OCI-LY1 (cell line): ENCODE results near the gene ZNRF3.

Source experiments
- H2AFZ ChIP-seq: fragments of 200-600 bp; sonication (generic), shearing (Covaris generic); 2 replicates; pipeline ENCODE4 v1.6.0; 2014; ENCODE audit warnings: antibody characterized with exemption, mild to moderate bottlenecking, low read length
- H3F3A ChIP-seq: fragments of 200-600 bp; sonication (generic), shearing (Covaris generic); 2 replicates; pipeline ENCODE4 v1.6.0; 2014; ENCODE audit warnings: mild to moderate bottlenecking, antibody characterized with exemption, low read length, moderate library complexity; ENCODE audit not compliant: insufficient read depth
- H3K27ac ChIP-seq: fragments of 200-600 bp; sonication (generic); 2 replicates; pipeline ENCODE4 v1.5.1; 2014; ENCODE audit warnings: low read length, mixed run types, mild to moderate bottlenecking, low read depth; ENCODE audit not compliant: poor library complexity, severe bottlenecking
- H3K27me3 ChIP-seq: fragments of 200-600 bp; sonication (generic); 2 replicates; pipeline ENCODE4 v1.6.0; 2014; ENCODE audit warnings: antibody characterized with exemption, mild to moderate bottlenecking, low read length, moderate library complexity; ENCODE audit not compliant: insufficient read depth
- H3K36me3 ChIP-seq: fragments of 200-600 bp; sonication (generic); 2 replicates; pipeline ENCODE4 v1.6.1; 2014; ENCODE audit warnings: mild to moderate bottlenecking, antibody characterized with exemption, low read length, moderate library complexity, mixed read lengths; ENCODE audit not compliant: insufficient read depth
- H3K4me1 ChIP-seq: fragments of 200-600 bp; sonication (generic); 2 replicates; pipeline ENCODE4 v1.5.1; 2014; ENCODE audit warnings: mild to moderate bottlenecking, low read length, moderate library complexity; ENCODE audit not compliant: insufficient read depth, severe bottlenecking
- H3K4me2 ChIP-seq: fragments of 200-600 bp; sonication (generic), shearing (Covaris generic); 2 replicates; pipeline ENCODE4 v1.6.1; 2014; ENCODE audit warnings: low read length
- H3K4me3 ChIP-seq: fragments of 200-600 bp; sonication (generic); 2 replicates; pipeline ENCODE4 v1.5.1; 2014; ENCODE audit warnings: low read length, low read depth, mild to moderate bottlenecking, mixed read lengths; ENCODE audit not compliant: poor library complexity, severe bottlenecking
- H3K79me2 ChIP-seq: fragments of 200-600 bp; shearing (Covaris generic); 2 replicates; pipeline ENCODE4 v1.6.1; 2016; ENCODE audit warnings: mixed run types, low read length, mixed read lengths; ENCODE audit not compliant: insufficient read depth
- H3K9ac ChIP-seq: fragments of 200-600 bp; sonication (generic), shearing (Covaris generic); 2 replicates; pipeline ENCODE4 v1.6.1; 2014; ENCODE audit warnings: mild to moderate bottlenecking, low read length, mixed read lengths
- H3K9me2 ChIP-seq: fragments of 200-600 bp; sonication (generic), shearing (Covaris generic); 2 replicates; pipeline ENCODE4 v1.6.1; 2014; ENCODE audit warnings: low read depth, mild to moderate bottlenecking, low read length, mixed read lengths
- H3K9me3 ChIP-seq: fragments of 200-600 bp; shearing (Covaris generic); 2 replicates; pipeline ENCODE4 v1.6.1; 2014; ENCODE audit warnings: low read length, mixed read lengths
- H4K20me1 ChIP-seq: fragments of 200-600 bp; sonication (generic), shearing (Covaris generic); 2 replicates; pipeline ENCODE4 v1.6.0; 2016; ENCODE audit warnings: mild to moderate bottlenecking, low read length; ENCODE audit not compliant: insufficient read depth
- CTCF ChIP-seq: fragments of 200-600 bp; sonication (generic), shearing (Covaris generic); IDR thresholded peaks from 2 replicates; pipeline ENCODE4 v1.5.1; 2017; ENCODE audit warnings: mild to moderate bottlenecking, antibody characterized with exemption, low read length, moderate library complexity, mixed read lengths
- EZH2 ChIP-seq: fragments of 200-600 bp; sonication (generic), shearing (Covaris generic); IDR thresholded peaks from 2 replicates; pipeline ENCODE4 v1.8.0; 2017; ENCODE audit warnings: borderline replicate concordance, mixed run types, mild to moderate bottlenecking, antibody characterized with exemption, low read length, moderate library complexity, mixed read lengths

ZNRF3 gene

GRCh38 chr22:28935140-28935539, 51.8 kb downstream of the ZNRF3 start:
- H2AFZ ChIP-seq: no peak overlapping the region
- no peaks in the 10 kb centered on the region for H3F3A ChIP-seq
- peaks cover 9% of the 10 kb centered on the region for H3K4me1 ChIP-seq
- no peaks in the 10 kb centered on the region for H3K36me3 ChIP-seq
- H4K20me1 ChIP-seq: no peaks in the 10 kb centered on the region
- H3K9me2 ChIP-seq: no peaks in the 10 kb centered on the region
- no peak overlapping the region for H3K4me3 ChIP-seq
- H3K79me2 ChIP-seq: no peaks in the 10 kb centered on the region
- H3K27me3 ChIP-seq: no peaks in the 10 kb centered on the region
- TF ChIP-seq EZH2: no peak
- no peak for TF ChIP-seq CTCF
- H3K9ac ChIP-seq: no peak overlapping the region
- H3K27ac ChIP-seq: no peak overlapping the region
- H3K9me3 ChIP-seq: no peaks in the 10 kb centered on the region
- no peak overlapping the region for H3K4me2 ChIP-seq

- peak; percentile 44 for TF ChIP-seq CTCF
- TF ChIP-seq EZH2: no peak
- Histone ChIP-seq H3K9ac (no peak overlapping the region), H4K20me1 (no peaks in the 10 kb centered on the region), H3K4me2 (no peak overlapping the region), H3K4me3 (no peak overlapping the region), H3F3A (no peaks in the 10 kb centered on the region), H3K4me1 (peaks cover 3% of the 10 kb centered on the region), H3K27me3 (no peaks in the 10 kb centered on the region), H2AFZ (no peak overlapping the region), H3K9me2 (no peaks in the 10 kb centered on the region), H3K9me3 (no peaks in the 10 kb centered on the region), H3K27ac (no peak overlapping the region), H3K36me3 (no peaks in the 10 kb centered on the region), H3K79me2 (no peaks in the 10 kb centered on the region)
Observed at GRCh38 chr22:28935713-28936112, 52.3 kb downstream of the ZNRF3 start.

GRCh38 chr22:28936200-28936599, 52.8 kb downstream of the ZNRF3 start:
- H2AFZ ChIP-seq: no peak overlapping the region
- H3K9ac ChIP-seq: no peak overlapping the region
- no peaks in the 10 kb centered on the region for H3K36me3 ChIP-seq
- no peak for TF ChIP-seq EZH2
- TF ChIP-seq CTCF: no peak
- no peaks in the 10 kb centered on the region for H3F3A ChIP-seq
- H3K27me3 ChIP-seq: no peaks in the 10 kb centered on the region
- H3K4me3 ChIP-seq: no peak overlapping the region
- no peaks in the 10 kb centered on the region for H3K4me1 ChIP-seq
- H4K20me1 ChIP-seq: no peaks in the 10 kb centered on the region
- no peaks in the 10 kb centered on the region for H3K9me3 ChIP-seq
- H3K4me2 ChIP-seq: no peak overlapping the region
- no peak overlapping the region for H3K27ac ChIP-seq
- H3K9me2 ChIP-seq: no peaks in the 10 kb centered on the region
- H3K79me2 ChIP-seq: no peaks in the 10 kb centered on the region
